Measurements from ENCODE around the gene SLC7A11.

DNA sequence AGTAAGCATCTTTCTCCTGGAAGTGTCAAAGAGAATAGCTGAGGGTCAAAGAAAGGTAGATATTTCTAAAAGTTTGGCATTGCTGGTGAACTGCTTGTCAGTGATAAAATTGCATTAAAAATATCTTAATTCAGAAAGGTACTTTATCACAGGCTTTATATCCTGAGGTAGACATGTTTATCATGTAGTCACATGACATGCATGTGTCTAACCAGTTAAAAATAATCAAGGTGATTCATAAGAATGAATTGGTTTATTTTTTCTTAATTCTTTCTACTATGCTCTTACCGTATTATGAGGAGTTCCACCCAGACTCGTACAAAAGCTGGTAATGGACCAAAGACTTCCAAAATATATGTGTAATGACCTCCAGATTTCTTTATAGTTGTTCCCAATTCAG lies 6.1 kb downstream of the SLC7A11 start:
- TF ChIP-seq GATA3 (IDR thresholded peaks at IDR 0.05; ENCODE audit: low read depth, low read length) = no peak
- TF ChIP-seq GATA2 (IDR thresholded peaks at IDR 0.05; ENCODE audit: low read depth, low read length) = no peak
